IPS DF 19.7 (cell line): ENCODE measurements around the gene ING1.
"Not testable (repeated sequence)": the region's sequence is repeated elsewhere in the genome, so short reads cannot be mapped to it uniquely, and the experiment has no call there.

Experiments used
- DNase-seq: peaks from one replicate; pipeline ENCODE4 v3.0.0-alpha.2; 2013; ENCODE audit warnings: low read depth, low spot score

The ING1 gene, protein sequence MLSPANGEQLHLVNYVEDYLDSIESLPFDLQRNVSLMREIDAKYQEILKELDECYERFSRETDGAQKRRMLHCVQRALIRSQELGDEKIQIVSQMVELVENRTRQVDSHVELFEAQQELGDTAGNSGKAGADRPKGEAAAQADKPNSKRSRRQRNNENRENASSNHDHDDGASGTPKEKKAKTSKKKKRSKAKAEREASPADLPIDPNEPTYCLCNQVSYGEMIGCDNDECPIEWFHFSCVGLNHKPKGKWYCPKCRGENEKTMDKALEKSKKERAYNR

DNA sequence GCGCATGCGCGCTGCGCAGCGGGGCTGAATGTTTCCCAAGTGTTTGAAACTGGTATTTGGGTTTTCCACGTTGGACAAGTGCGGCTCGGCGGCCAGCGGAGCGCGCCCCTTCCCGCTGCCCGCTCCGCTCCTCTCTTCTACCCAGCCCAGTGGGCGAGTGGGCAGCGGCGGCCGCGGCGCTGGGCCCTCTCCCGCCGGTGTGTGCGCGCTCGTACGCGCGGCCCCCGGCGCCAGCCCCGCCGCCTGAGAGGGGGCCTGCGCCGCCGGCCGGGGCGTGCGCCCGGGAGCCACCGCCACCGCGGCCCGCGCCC lies at the start of gene ING1:
Gene ING1 (plus strand): TSS at position 59 of the 311 bp plus-strand sequence. CDS start 450 bp downstream, outside the sequence.
- no peak for DNase-seq

DNA sequence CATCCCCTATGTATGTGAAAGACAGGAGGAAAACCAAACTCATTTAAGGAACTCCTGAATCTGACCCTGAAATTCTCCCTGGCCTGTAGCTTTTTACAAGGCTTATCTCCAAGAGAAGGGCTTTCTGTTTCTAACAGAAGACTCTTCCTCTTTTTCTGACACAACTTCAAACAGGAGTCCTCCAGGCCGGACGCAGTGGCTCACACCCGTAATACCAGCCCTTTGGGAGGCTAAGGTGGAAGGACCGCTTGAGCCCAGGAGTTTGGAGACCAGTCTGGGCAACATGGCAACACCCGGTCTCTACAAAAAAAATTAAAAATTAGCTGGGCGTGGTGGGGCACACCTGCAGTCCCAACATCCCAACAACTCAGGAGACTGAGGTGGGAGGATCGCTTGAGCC lies 49.5 kb upstream of the ING1 start:
- no peak for DNase-seq

DNA sequence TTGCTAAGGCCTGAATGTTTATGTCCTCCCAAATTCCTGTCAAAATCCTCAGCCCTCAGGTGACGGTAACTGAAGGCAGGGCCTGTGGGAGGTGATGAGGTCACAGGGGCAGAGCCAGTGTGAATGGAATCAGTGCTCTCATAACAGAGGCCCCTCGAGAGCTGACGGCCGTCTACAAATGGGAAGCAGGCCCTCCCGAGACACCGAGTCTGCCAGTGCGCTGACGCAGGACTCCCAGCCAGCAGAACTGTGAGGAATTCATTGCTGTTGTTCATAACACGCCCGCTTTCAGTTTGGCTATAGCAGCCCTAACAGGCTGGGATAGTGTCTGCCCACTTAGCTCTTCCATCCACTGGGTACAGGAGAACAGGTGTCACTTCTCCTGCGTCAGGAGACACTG lies 48.8 kb upstream of the ING1 start:
- no peak for DNase-seq

DNA sequence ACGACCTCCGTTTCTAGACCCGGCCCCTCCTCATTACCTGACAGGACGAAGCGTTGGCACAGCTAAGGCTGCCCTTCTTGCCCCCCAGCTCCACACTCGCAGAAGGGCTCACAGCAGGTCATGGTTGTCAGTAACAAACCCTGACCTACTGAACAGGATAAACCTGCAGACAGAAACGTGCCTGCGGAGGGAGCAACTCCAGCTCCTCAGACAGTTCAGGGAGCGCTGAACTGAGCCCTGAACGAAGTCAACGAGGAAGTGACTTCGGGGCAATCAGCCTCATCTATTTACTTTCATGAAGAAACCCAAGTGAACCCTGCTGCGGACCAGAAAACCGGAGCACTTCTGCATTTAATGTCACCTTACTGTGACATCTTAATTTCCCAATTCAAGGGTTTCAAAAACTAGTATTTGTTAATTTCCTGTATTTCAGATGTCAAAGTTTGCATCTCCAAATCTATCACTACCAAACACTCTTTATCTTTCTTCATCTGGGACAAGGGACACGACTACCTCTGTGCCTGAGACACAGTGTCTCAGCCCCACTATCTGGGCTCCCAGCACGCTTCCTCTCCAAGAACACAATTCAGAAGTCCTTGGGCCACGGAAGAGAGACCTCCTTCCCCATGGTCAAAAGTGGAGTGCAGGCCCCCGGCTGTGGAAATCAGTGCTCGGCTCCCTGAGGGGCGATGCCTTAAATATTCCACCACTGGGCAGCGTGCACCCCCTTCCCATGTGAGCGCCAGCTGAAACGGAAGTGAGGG lies 47.8 kb upstream of the ING1 start:
- no peak for DNase-seq

DNA sequence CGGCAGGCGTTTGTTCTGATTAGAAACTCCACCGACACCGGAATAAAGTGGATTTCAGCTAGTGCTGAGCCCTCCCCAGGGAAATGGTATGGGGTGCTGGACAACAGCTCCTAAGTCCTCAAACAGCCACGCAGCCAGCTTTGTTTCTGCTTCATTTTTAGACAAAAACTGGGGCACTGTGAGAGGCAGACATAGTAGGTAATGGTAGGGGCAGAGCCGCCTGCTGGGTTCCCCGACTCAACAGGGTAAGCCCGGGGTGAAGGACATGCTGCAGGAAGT lies 47.3 kb upstream of the ING1 start:
- no peak for DNase-seq

DNA sequence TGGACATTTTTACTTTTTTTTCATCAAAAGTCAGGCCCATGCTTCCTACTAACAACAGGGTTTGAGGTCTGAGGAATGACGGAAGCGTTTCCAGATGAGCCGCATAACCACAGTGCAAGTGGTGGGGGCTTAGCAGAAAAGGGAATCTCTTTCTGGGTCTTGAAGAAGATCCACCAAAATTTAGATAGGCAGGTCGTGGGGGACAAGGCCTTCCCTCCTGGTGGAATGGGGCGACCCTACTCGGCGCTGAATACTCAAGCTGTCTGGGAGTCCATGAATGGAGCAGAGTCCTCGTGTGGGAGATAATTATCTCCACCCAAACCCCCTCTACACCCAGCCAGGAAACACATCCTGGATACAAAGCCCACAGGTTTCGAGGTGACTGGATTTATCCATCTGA lies 44.5 kb upstream of the ING1 start:
- DNase-seq = no peak

DNA sequence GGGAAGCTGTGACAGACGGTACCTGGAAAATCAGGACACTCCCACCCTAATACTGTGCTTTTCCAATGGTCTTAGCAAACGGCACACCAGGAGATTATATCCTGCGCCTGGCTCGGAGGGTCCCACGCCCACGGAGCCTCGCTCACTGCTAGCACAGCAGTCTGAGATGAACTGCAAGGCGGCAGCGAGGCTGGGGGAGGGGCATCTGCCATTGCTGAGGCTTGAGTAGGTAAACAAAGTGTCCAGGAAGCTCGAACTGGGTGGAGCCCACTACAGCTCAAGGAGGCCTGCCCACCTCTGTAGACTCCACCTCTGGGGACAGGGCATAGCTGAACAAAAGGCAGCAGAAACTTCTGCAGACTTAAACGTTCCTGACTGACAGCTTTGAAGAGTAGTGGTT lies 43.7 kb upstream of the ING1 start:
- DNase-seq = not testable (repeated sequence)

DNA sequence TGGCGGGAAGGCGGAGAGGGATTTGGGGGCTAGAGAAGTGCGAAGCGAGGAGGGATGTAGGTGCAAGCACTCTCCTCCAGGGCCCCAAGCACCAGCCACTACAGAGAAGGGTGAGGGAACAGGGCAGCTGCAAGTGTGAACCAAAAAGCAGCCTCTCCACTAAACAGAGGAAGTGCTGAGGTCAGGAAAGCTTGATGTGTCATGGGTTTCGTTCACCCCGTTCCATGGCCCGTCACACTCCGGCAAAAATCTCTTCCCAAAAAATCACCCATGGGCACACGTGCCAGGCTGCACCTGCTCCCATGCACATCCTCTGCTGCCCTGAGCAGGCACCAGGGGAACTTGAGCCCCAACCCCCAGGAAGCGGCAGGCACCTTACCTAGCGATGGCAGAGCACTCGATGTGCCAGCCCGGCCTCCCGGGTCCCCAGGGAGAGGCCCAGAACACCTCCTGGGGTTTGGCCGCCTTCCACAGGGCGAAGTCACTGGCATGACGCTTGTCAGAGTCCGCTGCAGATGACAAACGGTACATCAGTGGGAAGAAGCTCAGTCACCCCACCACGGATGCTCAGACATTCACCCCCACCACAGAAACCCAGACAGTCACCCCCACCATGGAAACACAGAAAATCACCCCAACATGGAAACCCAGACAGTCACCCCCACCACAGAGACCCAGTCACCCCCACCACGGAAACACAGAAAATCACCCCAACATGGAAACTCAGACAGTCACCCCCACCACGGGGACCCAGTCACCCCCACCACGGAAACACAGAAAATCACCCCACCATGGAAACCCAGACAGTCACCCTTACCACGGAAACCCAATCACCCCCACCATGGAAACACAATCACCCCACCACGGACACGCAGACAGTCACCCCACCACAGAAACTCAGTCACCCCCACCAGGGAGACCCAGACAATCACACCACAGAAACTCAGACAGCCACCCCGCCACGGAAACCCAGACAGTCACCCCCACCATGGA lies 36.6 kb upstream of the ING1 start:
- no peak for DNase-seq

DNA sequence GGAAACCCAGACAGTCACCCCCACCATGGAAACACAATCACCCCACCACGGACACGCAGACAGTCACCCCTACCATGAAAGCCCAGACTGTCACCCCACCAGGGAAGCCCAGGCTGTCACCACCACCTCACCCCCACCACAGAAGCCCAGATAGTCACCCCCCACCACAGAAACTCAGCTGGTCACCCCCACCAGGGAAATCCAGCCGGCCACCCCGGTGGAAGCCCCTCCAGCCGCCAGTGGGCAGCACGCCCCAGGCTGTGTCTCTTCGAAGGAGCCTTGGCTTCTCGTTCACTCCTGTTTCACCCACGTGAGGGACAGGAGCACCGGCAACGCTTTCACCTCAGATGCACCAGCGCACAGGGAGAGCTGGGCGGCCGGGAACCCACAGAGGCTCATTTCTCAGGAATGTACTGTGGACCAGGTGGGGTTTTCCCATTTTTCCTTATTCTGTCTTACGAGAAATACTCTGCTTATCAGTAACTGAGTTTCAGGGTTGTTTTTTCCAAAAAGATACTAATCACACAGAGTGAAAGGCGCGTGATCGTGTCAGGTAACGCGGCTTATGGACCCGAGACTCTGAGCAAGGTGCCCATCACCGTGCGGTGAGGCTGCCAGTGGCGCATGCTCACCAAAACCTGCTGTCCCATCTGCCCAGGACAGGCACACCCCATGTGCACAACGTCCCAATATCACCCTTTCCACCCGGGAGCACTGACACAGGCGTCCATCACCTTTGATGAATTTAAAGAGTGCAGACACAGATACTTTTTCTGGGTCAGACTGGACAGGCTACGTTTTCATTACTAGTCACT lies 35.6 kb upstream of the ING1 start:
- no peak for DNase-seq

DNA sequence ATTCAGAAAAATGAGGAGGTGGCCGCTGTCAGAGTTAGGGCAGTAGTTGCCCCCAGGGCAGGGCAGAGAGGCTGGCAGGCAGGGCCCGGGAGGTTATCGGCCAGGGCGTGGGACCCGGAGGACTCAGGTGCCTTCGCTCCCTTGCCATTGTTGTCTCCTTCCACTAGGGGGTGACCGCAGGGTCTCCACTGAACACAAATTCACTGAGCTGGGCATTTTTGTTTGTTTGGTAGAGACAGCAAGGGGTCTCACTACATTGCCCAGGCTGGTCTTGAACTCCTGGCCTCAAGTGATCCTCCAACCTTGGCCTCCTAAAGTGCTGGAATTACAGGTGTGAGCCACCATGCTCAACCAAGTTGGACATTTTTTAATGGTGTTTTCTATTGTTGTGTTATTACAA lies 32.6 kb upstream of the ING1 start:
- peak; percentile 15 for DNase-seq

DNA sequence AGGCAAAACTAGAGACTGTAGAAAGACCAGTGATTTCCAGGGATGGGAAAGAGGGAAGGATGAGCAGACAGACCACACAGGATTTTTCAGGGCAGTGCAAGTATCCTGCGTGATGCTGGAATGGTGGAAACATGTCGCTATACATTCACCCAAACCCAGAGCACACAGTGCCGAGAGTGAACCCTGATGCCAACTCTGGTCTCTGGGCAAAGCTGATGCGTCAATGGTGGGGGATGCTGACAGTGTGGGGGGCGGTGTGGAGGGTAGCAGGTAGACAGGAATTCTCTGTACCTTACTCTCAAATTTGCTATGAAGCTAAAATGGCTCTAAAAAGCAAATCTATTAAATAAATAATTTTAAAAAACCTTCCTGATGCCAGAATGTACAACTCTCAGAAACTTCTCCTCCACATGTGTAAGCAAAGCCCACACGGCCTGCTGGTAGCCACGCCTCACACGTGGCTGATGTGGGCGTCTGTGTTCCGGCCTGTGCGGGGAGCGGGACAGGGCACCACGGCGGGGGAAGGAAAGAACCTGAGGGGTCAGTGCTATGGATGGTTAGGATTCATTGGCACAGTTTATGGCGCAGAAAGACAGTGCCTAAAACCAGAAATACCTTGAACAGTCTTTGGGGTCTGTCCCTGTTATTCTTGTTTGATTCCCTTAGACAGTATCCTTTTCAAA lies 31.5 kb upstream of the ING1 start:
- DNase-seq = no peak

DNA sequence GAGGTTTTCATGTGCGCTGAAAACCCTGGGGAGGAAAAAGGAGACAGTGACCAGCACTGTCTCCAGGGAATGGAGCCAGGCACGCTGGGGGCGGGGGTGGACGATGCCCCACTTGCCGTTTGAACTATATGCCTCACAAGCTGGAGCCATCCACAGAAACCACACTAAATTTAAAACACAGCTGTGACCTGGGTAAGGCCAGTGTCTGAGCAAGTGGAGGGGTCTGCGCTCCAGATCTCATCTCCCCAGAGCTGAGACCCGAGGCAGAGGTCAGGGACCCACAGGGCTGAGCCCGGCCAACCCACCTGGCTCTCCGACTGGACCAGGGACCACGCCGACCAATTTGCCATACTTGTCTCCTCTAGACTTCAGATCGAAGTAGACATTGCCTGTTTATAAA lies 30.8 kb upstream of the ING1 start:
- DNase-seq = no peak

DNA sequence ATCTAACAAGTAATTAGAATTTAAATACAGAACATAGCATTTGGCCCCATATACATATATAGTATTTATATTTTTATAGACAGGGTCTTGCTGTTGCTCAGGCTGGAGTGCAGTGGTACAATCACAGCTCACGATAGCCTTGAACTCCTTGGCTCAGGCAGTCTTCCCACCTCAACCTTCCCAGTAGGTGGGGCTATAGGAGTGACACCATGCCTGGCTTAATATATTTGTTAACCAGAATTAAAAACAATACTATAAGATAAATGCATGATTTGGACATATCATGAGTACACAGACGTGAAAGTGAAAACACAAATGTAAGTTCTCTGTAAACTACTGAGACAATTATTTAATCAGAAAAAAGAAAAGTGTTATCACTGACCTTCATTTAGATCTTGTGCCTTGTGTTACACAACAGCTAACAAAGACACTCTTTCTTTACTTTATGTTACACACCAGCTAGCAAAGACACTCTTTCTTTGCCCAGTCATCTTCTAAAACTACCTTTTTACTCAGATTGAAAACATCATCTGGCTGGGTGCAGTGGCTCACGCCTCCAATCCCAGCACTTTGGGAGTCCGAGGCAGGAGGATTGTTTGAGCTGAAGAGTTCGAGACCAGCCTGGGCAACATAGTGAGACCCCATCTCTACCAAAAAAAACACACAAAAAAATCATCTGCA lies 30.2 kb upstream of the ING1 start:
- no peak for DNase-seq

DNA sequence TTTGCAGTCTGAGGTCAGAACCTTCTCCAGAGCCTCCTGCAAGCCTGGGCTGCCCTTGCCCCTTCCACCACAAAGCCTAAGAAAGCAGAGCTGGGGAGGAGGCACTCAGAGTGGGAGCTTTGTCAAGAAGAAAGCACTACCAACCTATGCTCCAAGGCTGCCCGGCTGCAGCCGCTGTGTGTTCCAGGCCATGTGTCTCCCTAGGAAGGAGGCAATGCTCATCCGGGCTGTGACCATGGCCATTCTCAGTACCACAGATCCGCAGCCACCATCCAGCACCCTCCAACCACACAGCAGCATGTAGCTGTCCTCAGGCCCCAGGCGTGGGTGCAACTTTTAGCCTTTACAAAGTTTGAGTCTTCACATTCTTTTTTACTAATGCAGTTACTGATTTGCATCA lies 29.6 kb upstream of the ING1 start:
- no peak for DNase-seq

DNA sequence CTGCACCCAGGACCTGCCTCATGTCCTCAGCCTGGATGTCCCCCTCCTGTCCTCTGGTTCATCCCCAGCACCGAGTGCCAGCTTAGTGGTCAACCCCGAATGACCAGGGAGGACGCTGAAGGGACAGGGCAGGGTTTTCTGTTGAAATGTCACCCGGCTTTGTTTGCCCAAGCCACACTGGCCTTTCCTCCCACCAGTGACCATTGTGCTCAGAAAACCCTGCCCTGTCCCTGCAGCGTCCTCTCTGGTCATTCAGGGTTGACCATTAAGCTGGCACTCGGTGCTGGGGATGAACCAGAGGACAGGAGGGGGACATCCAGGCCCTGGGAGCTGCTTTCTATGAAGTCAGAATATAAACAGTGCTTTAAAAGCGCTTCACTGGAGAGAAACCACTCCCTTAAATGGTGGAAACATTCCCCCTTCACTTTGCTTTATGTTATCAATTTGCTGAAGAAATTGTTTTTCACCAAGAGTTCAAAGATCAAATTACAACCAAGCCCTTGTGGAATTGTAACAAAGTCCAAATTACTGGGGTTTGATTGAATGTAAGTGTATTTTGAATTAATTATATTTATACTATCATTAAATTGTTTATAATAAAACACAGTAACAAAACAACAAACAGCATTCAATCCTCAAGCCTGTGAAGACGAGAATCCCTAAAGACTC lies 29.0 kb upstream of the ING1 start:
- DNase-seq = no peak

DNA sequence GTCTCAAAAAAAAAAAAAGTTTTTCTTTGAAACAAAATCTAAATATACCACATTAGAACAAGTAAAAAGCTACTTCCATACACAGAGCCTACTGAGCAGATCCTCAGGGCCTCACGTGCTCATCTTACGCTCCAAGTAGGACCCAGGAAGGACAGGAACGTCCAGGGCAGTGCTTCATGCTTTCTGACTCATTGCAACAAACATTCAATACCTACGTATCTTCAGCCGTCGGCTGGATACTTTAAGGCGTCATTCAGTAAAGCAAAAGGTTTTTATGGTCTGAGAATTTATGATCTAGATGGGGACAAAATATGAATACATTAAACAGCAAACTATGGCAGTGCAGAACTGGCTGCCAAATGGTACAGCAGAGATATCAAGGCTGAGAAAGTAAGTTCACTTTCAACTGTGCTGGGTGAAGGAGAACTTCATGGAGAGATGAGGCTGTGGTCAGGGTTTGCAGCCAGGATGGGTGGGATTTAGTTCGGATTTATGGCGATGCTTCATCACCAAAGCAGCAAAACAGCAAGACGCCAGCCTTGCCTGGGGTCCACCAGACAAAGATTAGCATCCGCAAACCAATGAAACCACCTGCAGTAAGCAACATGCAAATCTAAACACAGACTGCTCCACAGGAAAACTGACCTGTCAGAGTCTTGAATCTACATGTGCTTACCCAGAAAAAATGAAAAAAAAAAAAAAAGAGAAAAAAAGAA lies 28.0 kb upstream of the ING1 start:
- no peak for DNase-seq

DNA sequence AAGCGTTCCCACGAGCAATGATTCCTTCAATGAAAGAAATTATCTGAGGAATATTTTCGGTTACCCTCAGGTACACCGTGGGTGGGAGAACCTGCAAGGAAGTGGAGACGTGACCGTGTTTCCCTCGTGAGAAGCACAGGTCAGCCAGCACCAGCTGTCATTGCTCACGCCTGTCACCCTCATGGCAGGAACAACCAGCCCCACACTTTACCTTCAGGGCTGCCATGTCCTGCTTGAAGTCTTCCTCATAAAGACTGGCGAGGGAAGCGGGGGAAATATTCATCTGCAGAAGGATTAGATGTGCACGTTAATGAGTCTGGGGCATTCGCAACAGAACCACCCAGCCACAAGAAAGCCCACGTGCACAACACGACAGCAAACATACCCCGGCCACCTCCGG lies 25.8 kb upstream of the ING1 start:
- DNase-seq = no peak

DNA sequence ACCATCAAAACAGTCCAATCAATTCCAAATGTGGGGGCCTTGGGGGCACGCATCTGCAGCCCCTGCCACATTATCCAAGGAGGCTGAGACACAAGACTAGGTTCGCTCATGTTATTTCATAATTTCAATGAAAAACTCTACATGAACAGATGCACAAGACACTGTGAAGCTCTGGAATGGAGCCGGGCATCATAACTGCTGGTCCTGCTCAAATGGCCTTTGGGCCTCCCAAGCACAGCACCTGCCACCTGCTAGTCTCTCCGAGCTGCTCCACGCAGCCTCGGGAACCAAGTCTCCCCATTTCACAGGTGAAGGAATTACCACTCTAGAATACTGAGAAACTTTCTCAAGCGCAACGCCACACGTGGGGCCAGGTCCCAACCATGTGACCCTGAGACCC lies 24.5 kb upstream of the ING1 start:
- no peak for DNase-seq

DNA sequence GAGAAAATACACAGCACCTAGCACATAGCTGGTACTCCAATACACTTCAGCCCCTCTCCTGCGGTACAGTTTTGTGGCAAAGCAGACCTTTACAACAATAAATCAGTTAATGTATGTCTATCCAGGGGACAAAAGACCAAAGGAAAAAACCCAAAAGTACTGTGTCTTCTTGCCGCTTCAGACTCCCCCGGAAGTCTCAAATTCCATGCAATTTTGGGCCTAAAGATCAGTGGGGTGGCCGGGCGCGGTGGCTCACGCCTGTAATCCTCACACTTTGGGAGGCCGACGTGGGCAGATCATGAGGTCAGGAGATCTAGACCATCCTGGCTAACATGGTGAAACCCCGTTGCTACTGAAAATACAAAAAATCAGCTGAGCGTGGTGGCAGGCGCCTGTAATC lies 23.8 kb upstream of the ING1 start:
- no peak for DNase-seq
